Fibroblast of lung (primary cell): ENCODE measurements around the gene F13B. TPM values are rescaled to one million over a fixed set of nuclear protein-coding genes. Genes with fewer than 3 reads are reported as not detected.
A peak's percentile ranks its signal among the peaks of the same experiment; 100 is the strongest.

Experiments used
- DNase-seq, 2 donors: peaks; one replicate each; pipeline versions ENCODE4 v3.0.0 to v3.0.0-alpha.2; 2010; ENCODE audit warnings: low read depth in 2 of 2
- H2AFZ ChIP-seq: 2 replicates; pipeline ENCODE4 v1.5.1; 2012; ENCODE audit warnings: low read length, control low read depth, inconsistent platforms
- H3K27ac ChIP-seq: 2 replicates; pipeline ENCODE4 v1.5.1; 2011; ENCODE audit warnings: low read length, control low read depth; ENCODE audit not compliant: insufficient read depth
- H3K27me3 ChIP-seq: 2 replicates; pipeline ENCODE4 v1.5.1; 2011; ENCODE audit warnings: mild to moderate bottlenecking, low read length; ENCODE audit not compliant: control insufficient read depth, insufficient read depth
- H3K36me3 ChIP-seq: 2 replicates; pipeline ENCODE4 v1.5.1; 2011; ENCODE audit warnings: low read length; ENCODE audit not compliant: control insufficient read depth, insufficient read depth
- H3K4me1 ChIP-seq: 2 replicates; pipeline ENCODE4 v1.5.1; 2011; ENCODE audit warnings: low read length; ENCODE audit not compliant: control insufficient read depth, insufficient read depth; ENCODE audit errors: extremely low read depth
- H3K4me2 ChIP-seq: 2 replicates; pipeline ENCODE4 v1.5.1; 2011; ENCODE audit warnings: low read length, control low read depth; ENCODE audit not compliant: insufficient read depth; ENCODE audit errors: extremely low read depth
- H3K4me3 ChIP-seq, 4 experiments: fragments of 200-600 bp in 1 of 4; sonication (generic) in 1 of 4; replicated peaks in 1 of 4; 2 replicates each; pipeline ENCODE4 v1.5.1; 2011 to 2016; ENCODE audit warnings: low read length in 4 of 4, low read depth in 3 of 4, mild to moderate bottlenecking in 3 of 4, control low read depth in 2 of 4, inconsistent platforms in 1 of 4, mixed read lengths in 1 of 4; ENCODE audit not compliant: insufficient read depth in 1 of 4; ENCODE audit errors: control extremely low read depth in 1 of 4
- H3K79me2 ChIP-seq: 2 replicates; pipeline ENCODE4 v1.5.1; 2012; ENCODE audit warnings: mild to moderate bottlenecking, low read length, inconsistent platforms; ENCODE audit not compliant: control insufficient read depth, insufficient read depth
- H3K9ac ChIP-seq: 2 replicates; pipeline ENCODE4 v1.5.1; 2011; ENCODE audit warnings: mild to moderate bottlenecking, low read length, control low read depth; ENCODE audit not compliant: insufficient read depth
- H3K9me3 ChIP-seq: 2 replicates; pipeline ENCODE4 v1.5.1; 2012; ENCODE audit warnings: low read depth, low read length; ENCODE audit not compliant: control insufficient read depth, insufficient read depth
- H4K20me1 ChIP-seq: 2 replicates; pipeline ENCODE4 v1.5.1; 2011; ENCODE audit warnings: low read length; ENCODE audit not compliant: control insufficient read depth, insufficient read depth; ENCODE audit errors: extremely low read depth
- CTCF ChIP-seq, 2 donors: IDR thresholded peaks in 1 of 2; conservative IDR thresholded peaks in 1 of 2; 1 replicate in 1 of 2; 2 replicates in 1 of 2; pipeline ENCODE4 v1.5.1; 2011 to 2012; ENCODE audit warnings: low read length in 2 of 2, control low read depth in 1 of 2, inconsistent platforms in 1 of 2, low read depth in 1 of 2, mild to moderate bottlenecking in 1 of 2
- EZH2 ChIP-seq: IDR thresholded peaks from 2 replicates; pipeline ENCODE4 v1.5.1; 2012; ENCODE audit warnings: low read length, control low read depth, mild to moderate bottlenecking; ENCODE audit errors: missing control alignments
- polyA plus RNA-seq, 2 donors: library from polyadenylated mRNA; depleted of rRNA in 1 of 2; stranded (reverse) in 1 of 2; unstranded in 1 of 2; fragments of >200 nt; gene quantifications; 2 replicates each; pipeline ENCODE4 v1.2.1, GENCODE V29; 2011 to 2012; ENCODE audit warnings: missing spikeins in 1 of 2
- total RNA-seq: library from RNA; depleted of rRNA; stranded (reverse); fragments of >200 nt; gene quantifications from 2 replicates; pipeline ENCODE4 v1.2.1, GENCODE V29; 2014

The F13B gene
- total and polyA plus RNA-seq, 2 donors (not counting 1 experiment from before 2014, with no cell fraction given), result not detected

DNA sequence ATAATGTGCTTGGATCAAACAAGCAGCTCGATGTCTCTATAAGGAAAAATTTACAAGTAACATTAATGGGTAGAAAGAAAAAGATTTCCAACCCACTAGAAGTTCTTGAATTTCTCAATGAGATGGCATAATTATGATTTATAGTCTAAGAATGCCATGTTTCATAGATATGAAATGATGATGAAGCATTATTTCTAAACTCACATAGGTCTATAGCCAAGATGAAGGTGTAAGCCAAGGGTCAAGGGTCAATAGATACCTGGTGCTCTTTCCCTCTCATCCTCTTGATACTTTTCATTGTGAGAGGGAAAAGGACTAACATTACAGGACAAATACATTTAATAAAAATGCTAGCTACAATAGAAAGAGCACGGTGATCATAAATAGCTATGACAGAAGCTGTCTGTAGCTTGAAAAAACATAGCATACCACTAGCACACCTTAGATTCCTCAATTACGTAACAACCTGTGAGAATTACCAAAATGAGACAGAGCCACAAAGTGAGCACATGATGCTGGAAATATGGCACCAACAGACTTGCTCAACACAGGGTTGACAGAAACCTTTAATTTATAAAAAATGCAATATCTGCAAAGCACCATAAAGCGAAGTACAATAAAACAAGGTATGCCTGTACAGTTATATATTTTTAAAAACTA lies 26.3 kb upstream of the F13B start:
- no peak for DNase-seq
- Histone ChIP-seq H3K27me3 (no peaks in the 10 kb centered on the region), H4K20me1 (no peaks in the 10 kb centered on the region), H3K4me2 (no peak overlapping the region), H3K79me2 (no peaks in the 10 kb centered on the region), H3K27ac (no peak overlapping the region), H3K9me3 (no peaks in the 10 kb centered on the region), H3K36me3 (no peaks in the 10 kb centered on the region), H2AFZ (no peak overlapping the region), H3K9ac (no peak overlapping the region), H3K4me1 (no peaks in the 10 kb centered on the region), H3K4me3 (no peak overlapping the region)
- TF ChIP-seq CTCF (conservative IDR thresholded peaks at IDR 0.05 in 1 of 2, IDR thresholded peaks at IDR 0.05 in 1 of 2; ENCODE audit: low read depth in 1 of 2, low read length in 2 of 2), result no peak

DNA sequence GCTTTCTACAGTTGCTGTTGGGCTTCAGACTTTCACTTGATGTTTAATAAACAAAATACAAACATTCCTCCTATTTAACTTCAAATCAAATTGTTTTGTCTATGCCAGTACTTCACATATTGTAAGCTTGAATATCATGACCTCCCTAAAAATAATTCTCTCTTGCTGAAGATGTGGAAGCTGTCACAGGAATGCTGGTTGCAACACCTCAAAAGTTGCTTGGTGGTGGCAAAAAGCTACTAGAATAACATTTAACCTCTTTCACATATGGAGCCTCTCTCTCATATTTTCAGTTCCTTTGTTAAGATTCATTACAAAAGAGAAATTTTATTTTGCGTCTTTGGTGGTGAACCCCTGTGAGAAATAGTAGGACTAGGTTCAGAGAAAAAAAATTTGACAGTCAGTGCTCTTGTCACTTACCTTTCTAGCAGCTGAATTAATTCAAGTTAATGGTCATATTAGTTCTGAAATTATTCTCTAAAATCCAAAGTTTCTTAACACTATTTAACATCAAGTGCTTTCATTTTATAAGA lies 25.5 kb upstream of the F13B start:
- no peak overlapping the region for H3K4me3 ChIP-seq

GRCh38 chr1:197083474-197083873 lies 16.4 kb upstream of the F13B start:
- peak in 1 of 2 donors; percentile 9 for DNase-seq
- no peaks in the 10 kb centered on the region for H3K4me1 ChIP-seq
- H3K4me2 ChIP-seq, result no peak overlapping the region
- H3K4me3 ChIP-seq, result no peak overlapping the region
- H4K20me1 ChIP-seq, result no peaks in the 10 kb centered on the region
- no peaks in the 10 kb centered on the region for H3K79me2 ChIP-seq
- TF ChIP-seq EZH2, result no peak
- no peak for TF ChIP-seq CTCF (conservative IDR thresholded peaks at IDR 0.05 in 1 of 2, IDR thresholded peaks at IDR 0.05 in 1 of 2; ENCODE audit: low read depth in 1 of 2, low read length in 2 of 2)
- H2AFZ ChIP-seq, result no peak overlapping the region
- H3K36me3 ChIP-seq, result no peaks in the 10 kb centered on the region
- H3K27ac ChIP-seq, result no peak overlapping the region
- H3K27me3 ChIP-seq, result no peaks in the 10 kb centered on the region
- H3K9me3 ChIP-seq, result no peaks in the 10 kb centered on the region
- no peak overlapping the region for H3K9ac ChIP-seq

More for the DNA sequence above, 25.5 kb upstream of the F13B start:
- no peaks in the 10 kb centered on the region for H3K79me2 ChIP-seq
- H3K36me3 ChIP-seq, result no peaks in the 10 kb centered on the region
- H3K27ac ChIP-seq, result no peak overlapping the region
- H3K4me1 ChIP-seq, result no peaks in the 10 kb centered on the region
- no peak overlapping the region for H3K4me2 ChIP-seq
- no peaks in the 10 kb centered on the region for H3K27me3 ChIP-seq
- no peak overlapping the region for H3K9ac ChIP-seq
- no peaks in the 10 kb centered on the region for H3K9me3 ChIP-seq
- TF ChIP-seq CTCF (conservative IDR thresholded peaks at IDR 0.05 in 1 of 2, IDR thresholded peaks at IDR 0.05 in 1 of 2; ENCODE audit: low read depth in 1 of 2, low read length in 2 of 2) (no peak), EZH2 (no peak)
- no peaks in the 10 kb centered on the region for H4K20me1 ChIP-seq
- DNase-seq, result no peak
- H2AFZ ChIP-seq, result no peak overlapping the region
